HG02884 (cell line): ENCODE results near the gene IER5.
A peak's percentile ranks its signal among the peaks of the same experiment; 100 is the strongest.

Source experiments
- ATAC-seq: cut with Tn5 transposase; IDR thresholded peaks from one replicate; pipeline ENCODE4 v1.9.1; 2021; ENCODE audit warnings: mild to moderate bottlenecking, moderate library complexity; ENCODE audit not compliant: unreplicated experiment

Gene IER5

DNA sequence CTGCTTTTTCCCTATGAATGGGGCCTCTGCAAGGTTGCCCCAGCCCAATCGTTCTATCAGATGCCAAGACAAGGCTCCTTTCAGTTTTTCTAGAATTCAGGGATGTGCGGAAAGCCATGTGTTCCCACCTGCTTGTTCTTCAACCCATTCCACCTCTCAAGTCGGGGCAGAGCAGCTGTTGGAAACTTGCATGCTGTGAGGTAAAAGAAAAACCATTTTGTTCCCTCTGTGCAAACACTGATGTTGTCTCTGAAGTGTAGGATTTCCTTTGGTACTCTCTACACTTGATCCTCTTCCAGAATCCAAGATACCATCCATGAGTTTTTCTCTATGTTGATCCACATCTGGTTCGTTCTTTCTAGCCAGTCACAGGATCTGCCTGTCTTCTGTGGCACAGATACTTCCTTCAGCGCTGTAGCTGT is 7.3 kb downstream of the IER5 start:
- ATAC-seq, result no peak

- ATAC-seq, result no peak
These were observed 8.7 kb downstream of the IER5 start for GRCh38 chr1:181097242-181097641.

DNA sequence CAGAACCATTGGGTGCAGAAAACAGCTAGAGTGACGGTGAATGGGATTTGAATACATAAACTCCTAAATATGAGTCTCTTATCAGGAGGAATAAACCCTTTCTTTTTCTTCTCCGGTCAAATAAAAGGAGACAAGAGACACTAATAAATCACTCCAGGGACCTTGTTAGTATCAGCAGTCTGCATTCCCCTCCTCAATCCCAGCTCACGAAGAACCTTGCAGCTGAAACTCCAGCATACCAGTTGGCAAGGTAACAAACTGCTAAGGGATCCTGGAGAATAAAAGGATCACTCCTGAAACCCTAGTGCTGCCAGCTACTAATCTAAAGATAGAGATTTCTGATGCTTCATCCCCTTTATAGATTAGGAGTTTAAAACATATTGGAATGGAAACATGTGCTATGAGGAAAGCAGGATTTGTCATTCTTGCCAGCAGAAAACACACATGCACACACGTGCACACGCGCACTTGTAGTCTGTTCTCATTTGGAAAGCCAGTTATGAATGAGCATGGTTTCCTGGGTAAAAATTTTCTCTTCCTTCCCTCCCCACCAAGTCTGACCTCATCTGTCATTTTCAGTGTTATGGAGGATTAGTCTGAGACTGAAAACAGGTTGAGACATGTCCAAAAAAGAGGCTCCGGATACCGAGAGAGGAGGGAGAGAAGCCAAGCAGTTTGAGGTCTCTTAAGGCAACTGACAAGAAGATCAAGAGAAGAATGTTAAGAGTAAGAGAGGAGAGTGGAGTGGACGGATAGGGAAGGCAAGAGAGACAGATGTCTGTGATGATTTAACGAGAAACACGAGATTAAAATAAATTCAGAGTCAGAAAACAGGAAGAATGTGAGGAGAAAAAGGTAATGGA is 10.9 kb downstream of the IER5 start:
- ATAC-seq, result peak; percentile 68

- ATAC-seq, result no peak
These were observed 11.8 kb downstream of the IER5 start for GRCh38 chr1:181100015-181100905.

- no peak for ATAC-seq
These were observed 12.4 kb downstream of the IER5 start for GRCh38 chr1:181100934-181101333.

DNA sequence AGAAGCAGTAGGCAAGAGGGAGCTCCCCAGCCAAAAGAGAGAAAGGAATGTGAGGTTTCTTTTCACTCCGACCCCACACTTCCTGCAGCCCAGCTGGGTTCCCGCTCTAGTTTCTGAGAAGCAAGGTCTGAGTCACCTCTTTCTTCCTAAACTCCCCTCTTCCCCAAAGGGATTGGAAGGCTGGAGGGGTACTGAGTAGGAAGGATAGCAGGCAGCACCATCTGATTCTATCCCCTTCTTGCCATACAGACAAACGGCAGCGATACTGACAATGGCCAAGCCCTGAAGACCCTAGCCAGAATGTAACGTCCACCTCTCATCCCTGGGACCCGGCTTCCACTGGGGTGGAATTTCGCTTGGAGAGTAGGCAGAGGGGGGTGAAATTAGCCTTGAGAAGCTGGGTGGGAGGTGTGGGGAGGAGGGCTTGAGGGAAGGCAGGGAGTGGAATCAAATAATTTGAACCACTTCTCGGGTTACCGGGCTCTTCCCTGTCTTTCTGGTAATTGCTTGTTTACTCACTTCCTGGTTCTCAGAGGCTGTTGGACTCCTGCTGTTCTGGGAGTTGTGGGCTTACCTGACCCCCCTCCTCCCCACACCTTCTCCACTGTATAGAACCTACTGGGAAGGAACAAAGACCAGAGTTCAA is 13.2 kb downstream of the IER5 start:
- no peak for ATAC-seq

- ATAC-seq, result no peak
These were observed 14.3 kb downstream of the IER5 start for GRCh38 chr1:181102841-181103240.

DNA sequence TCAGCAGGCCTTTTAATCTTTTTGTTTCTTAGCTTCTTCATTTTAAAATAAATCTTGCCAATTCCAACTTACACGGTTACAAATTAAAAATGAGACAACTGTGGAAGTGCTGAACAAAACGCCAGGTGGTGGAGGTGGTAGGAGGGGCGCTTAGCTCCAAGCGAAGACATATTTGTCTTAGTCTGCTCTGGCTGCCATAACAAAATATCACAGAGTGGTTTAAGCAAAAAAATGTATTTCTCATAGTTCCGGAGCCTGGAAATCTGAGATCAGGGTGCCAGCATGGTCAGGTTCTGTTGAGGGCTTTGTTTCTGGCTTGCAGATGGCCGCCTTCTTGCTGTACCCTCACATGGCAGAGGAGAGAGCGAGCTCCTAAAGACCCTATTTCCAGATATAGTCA is 14.9 kb downstream of the IER5 start:
- ATAC-seq, result no peak

DNA sequence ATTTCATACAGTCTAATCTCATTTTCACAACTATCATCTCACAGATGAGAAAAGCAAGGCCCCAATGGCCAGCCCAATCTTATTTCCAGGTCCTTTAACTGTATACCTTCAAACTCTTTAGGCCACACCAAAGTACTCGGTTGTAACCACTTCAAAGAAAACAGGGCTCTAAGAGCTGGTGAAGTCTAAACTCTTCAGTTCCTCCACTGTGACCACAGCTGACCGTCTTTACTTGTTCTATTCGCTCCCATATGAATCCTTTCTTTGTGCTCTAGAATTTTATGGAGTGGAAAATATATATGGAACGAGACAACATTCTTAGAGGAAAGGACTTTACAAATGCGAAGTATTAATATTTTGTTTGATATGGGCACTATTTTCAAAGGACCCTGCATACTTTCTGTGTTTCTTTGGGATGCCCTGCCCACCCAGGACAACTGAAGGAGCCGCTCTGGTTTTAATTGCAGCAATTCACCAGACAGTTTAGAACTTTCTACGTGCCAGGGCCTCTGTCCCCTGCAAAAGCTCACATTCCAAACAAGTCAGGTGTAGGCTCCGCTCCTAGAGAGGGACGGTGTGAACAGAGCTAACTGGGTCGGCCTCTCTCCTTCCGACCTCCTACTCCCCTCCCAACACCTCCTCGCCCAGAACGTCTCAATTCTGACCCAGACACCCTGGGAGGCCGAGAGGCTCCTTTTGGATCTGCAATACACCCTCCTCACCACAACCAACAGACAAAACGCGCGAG is 15.7 kb downstream of the IER5 start:
- peak; percentile 9 for ATAC-seq

GRCh38 chr1:181104790-181105133 is 16.3 kb downstream of the IER5 start:
- no peak for ATAC-seq

- peak; percentile 55 for ATAC-seq
These were observed 16.9 kb downstream of the IER5 start for GRCh38 chr1:181105134-181106021.

DNA sequence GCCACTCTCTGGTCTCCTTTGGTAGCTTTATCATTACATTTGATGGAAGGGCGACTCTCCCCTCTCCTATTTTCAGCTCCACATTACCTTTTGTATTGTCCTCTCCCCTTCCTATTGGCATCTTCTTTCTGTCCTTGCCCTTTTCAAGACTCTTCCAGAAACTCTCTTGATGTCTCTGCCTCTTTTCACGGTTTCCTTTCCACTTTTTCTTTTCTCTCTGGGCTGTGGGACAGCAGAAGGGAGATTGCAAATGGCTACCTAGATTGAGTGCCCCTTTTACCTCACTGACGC is 17.5 kb downstream of the IER5 start:
- ATAC-seq, result no peak

GRCh38 chr1:181106479-181106878 is 18.0 kb downstream of the IER5 start:
- no peak for ATAC-seq

- ATAC-seq, result no peak
These were observed 19.2 kb downstream of the IER5 start for GRCh38 chr1:181107711-181108110.

DNA sequence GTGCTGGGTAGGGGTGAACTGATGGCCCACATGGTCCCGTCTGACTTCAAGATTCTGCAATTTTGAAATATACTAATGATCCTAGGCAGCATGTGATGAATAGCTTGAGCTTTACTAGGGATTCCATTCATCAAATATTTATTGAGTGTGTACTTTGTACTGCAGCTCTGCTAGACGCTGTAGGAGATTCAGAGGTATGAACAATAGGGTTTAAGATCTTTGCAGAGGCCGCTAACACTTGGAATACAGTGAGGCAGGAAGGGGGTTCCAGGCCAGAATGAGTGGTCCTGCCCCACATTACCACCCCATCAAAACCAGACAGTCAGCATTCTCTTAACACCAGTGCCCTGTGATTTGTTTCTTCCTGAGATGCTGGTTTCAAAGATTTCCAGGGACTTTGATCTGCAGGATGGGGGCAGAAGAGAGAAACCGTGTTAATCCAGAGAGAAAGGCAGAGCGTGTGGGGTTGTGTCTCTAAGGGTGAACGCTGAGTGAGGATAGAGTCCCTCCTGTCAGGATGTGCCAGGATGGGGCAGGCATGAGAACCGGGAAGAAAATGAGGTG is 19.9 kb downstream of the IER5 start:
- ATAC-seq, result no peak

DNA sequence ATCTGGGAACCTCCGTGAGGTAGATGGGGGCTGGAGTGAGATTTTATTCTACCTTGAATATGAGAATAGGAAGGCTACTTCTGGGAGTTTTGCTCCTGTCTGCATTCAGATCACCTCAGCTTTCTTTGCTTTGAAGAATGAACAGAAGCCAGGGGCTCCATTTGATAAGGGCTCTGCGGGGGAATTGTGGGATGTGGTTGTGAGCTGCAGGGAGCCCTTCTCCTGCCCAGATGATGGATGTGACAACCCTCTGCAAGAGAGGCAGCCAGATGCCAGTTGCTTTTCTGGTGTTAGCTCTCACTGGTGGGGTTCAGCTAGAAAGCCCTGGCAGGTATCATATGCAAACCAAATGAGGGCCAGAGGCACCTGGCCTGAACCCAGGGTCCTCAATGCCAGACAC is 21.5 kb downstream of the IER5 start:
- ATAC-seq, result no peak

- no peak for ATAC-seq
These were observed 23.1 kb downstream of the IER5 start for GRCh38 chr1:181111559-181111958.

DNA sequence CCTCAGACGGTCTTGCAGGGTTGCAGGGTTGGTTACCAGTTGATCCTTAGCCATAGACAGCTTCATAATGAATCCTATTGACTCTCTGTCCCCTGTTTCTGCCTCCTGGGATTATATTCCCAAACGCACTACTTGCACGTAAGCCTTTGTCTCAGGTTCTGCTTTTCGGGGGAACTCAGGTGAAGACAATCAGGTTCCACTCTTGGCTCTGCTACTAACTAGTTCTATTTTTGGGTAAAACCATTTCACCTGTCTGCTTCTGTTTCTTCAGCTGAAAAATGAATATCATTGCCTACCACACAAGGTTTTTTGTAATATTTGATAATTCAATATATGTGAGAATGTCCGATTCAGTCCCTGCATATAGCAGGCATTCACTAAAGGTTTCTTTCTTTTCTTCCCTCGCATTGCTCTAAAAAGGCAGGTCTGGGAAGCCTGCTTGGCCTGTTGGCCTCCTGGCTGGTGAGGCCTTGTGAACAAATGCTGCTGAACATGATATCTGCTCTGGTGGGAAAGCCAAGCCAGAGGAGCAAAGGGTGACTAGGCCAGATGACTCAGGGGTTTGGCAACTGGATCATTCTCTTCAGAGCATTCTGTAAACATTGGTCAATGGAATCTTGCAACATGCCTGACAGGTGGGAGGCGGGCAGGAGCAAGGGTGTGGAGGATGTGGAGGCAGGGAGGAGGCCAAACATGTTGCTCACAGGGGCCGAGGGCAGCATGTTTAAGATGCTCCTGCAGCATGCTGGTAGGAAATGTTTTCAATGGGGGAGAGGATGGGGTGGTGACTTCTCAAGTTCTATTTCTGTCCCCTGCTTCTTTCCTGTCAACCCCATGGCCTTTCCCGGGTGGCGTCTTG is 23.8 kb downstream of the IER5 start:
- no peak for ATAC-seq
